Endothelial cell of hepatic sinusoid (primary cell): ENCODE results near the gene ITFG1.

ENCODE experiments used
- in situ Hi-C: cut with HindIII; loops from 2 replicates; pipeline ENCODE4 v1.10.0; 2017; ENCODE audit warnings: low sequenced_read_pairs

The ITFG1 gene

DNA sequence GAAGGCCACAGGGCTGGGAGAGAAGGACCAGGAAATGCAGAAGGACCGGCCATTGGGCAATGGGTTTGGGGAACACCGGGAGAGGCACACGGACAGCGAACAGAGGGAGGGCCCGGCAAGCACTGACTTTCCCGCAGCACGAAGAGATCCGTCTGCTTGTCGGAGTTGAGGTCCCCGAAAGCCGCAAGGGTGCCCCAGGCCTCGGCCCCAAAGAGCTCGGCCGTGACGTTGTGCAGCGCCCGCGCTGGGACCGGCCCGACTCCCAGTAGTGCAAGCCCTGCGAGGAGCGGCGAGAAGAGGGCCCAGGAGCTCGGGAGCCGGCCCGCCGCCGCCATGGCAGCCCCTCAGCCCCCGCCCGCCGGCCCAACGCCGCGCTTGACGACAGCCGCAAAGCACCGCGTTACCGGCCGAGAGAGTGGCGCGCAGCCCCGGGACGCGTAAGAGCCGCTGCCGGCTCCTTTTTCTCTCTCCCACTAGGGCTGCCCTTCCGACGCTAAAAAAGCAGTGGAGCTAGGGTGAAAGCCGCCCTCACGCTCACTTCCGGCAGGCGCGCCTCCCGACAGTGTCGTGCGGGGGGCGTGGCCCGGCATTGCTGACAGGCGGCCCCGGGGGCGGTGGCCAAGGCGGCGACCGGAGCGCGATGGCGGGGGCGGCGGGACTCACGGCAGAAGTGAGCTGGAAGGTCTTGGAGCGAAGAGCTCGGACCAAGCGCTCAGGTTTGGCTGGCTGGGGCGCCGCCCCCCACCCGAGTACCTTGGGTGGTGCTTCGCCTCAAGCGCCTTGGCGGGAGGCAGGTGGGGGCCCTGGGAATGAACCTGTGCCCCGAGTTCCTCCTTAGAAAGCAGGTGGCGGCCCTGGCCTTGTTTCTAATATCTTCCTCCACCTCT lies at the start of gene ITFG1, which contains the start of gene PHKB:
TSS of gene ITFG1 (minus strand) at position 353 of the 887 bp plus-strand sequence. CDS start at position 335, 18 bp downstream.
TSS of gene PHKB (plus strand) at position 621 of the 887 bp plus-strand sequence. CDS start at position 641, 20 bp downstream.
- in situ Hi-C loops: no loop called here

DNA sequence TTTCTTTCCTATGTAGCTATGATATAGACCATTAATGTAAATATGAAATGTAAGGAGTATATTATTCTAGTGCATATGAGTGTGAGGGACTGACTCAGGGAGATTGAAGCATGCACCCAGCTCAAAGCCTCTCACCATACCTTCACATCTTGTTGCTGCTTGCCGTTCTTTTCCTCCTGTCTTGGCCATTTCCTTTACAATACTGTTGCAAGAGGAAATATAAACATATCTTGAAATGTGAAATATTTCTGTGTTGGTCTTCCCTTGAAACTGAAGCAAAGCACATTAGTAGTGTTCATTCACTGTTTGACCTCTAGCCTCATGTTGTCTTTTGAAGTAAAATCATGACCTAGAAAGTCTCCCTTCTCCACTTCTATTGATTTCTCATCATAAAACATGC lies 46.8 kb upstream of the ITFG1 start:
- in situ Hi-C loops: no loop called here

DNA sequence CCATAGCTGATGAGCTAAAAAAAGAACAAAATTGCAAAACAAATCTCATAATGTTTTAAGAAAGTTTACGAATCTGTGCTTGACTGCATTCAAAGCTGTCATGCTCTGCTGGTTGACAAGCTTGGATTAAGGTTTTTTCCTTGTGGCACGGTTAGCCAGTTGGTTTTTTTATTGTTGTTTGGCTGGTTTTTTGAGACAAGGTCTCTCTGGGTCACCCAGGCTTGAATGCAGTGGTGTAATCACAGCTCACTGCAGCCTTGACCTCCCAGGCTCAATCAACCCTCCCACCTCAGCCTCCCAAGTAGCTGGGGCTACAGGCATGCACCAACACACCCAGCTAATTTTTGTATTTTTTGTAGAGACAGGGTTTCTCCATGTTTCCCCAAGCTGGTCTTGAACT lies 45.9 kb upstream of the ITFG1 start:
- in situ Hi-C loops: no loop called here

DNA sequence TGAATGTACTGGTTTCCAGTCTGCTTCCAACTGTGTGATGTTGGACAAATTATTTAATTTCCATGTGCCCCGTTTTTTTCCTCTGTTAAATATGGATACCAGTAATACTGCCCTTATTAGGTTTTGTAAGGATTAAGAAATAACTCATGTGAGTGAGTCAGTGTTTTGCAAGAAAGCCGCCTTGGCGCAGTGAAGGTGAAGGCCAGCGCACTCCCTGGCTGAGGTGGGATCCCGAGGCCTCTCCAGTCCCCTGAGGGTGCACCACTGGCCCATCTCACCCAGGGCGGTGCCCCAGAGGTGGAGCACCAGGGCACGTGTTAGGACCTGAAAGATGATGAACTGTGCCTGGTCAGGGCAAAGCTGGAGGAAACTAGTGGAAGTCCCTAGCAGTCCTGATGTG lies 43.7 kb upstream of the ITFG1 start:
- in situ Hi-C loops: no loop called here

DNA sequence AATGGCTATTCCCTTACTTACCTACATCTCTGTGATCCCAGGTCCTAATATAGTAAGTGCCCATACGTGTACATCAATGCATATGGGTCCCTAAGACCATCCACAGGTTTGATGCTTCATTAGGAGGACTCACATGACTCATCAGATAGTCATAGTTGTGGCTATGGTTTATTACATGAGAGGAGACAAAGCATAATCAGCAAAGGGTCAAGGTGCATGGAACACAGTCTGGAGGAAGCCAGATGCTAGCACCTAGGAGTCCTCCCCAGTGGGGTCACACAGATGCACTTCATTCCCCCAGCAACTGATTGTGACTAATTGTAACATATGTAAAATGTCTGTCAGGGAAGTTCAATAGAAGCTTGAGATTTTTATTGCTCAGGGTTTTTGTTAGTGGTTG lies 43.1 kb upstream of the ITFG1 start:
- in situ Hi-C loops: no loop called here

DNA sequence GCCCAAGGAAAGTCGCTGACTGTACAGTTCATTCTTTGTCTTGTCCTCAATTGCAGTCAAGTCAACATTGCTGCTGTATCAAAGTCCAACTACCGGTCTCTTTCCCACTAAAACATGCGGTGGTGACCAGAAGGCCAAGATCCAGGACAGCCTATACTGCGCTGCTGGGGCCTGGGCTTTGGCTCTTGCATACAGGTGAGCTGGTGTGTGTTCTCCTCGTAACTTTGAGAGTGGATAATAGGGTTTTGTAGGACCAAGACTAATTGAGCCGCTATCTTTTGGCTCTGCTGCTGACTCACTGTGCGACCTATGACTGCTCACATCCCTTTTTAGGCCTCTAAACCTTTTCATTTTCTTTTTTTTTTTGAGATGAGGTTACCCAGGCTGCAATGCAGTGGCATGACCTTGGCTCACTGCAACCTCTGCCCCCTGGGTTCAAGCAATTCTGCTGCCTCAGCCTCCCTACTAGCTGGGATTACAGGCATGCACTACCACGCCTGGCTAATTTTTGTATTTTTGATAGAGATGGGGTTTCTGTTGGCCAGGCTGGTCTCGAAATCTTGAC lies 38.9 kb upstream of the ITFG1 start:
- in situ Hi-C loops: no loop called here

DNA sequence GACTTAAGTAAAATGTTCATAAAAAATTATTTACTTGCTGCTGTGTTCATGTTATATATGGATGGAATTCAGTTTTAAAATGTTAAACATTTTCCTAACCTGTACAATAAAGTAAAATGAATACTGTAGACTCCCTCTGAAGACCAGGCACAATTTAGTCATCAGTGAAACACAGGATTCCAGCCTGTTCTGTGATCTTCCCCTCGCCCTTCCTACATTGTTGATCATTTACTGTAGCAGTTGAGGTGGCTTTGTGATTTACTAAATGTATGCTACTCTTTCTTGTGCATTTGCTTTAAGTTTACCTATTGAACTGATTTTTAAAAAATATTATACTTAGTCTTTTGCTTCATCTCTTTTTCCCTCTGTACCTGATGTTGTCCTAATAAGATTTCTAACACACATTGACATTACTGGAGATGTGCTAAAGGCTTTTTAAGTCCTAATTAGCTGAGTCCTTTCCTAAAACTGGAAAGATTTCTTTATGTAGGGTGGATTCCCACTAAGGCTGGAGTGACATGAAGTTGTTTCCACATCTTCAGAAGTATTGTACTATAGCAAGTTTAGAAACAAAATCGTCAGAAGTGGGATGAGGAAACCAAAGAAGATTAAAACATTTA lies 38.3 kb upstream of the ITFG1 start:
- in situ Hi-C loops: no loop called here

DNA sequence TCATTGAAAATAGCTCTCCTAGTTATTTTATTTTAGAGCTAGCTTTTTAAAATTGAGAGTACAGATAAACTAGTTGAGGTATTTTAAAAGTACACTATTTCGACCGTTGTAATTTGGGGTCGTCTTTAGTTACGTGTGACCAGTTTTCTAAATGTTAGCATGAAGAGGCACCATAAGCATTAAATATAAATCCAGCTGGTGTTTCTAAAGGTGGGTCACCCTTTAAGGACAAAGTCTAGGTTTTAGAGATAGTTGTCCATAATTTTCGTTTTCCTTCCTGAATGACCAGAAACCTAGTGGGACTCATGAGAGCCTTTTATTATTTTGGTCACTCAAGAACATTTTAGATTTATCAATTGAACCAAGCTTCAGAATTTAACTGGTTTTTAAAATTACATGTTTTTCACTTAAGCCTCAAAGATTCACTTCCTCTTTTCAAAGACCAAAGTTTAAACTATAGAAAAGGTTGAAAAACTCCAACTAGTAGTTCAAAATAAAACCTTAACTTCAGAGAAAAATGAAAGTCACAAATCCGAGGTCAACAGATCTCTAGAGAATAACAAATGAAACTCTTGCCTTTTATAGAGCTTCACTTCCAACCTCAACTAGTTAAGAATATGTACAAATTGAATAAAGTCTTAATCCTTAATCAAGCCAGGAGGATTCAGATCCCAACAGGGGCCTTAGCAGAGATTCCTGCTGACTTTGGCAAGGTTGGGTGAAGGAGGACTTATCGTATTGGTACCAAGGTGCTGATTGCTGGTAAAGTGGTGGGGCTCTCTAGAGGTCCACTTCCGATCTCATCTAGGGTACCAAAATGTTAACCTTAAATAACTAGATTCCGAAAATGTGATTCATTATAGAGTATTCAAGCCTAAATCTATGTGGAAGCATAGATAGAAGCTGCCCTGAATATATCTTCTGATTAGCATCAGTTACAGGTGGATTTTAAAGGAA lies 32.8 kb upstream of the ITFG1 start:
- in situ Hi-C loops: no loop called here

DNA sequence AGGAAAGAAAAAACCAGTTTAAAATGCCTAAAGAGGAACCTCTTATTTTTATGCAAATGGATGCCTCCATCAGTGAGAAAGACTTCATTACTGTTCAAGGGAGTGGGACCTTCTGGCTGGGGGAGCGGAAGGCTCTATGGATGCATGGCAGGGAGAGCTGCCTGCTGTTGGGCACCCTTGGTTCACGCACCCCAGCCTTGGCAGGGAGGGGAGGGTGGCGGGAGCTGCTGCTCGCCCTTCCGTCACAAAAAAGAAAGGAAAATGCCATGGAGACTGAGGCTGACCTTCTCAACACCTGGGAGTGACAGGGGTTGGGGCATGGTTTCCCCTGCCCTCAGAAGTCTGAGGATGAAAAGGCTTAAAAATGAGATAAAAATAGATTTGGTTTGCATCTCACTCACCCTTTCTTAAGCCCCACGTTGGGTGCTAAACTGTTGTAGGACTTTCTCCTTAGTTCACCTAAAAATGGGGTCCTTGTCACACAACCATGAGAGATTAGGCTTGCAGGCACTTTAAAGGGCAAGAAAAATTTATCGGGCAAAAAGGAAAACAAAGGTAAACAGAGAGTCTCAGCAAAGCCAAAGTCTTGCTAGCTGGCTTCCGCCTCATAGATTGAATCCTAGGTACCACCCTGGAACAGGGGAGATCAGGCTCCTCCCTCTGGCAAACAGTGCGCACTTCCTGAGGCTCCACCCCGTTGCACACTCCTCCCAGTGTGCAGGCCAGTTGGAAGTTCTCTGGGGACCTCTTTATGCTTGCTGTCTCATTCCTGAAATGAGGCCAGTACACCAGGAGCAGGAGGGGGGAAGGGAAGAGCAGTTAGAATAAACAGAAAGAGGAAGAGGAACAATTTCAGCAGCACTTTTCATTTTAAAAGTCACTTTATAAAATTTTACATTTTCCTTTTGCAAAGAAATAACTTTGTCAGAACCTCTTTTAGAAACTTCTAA lies 31.8 kb upstream of the ITFG1 start:
- in situ Hi-C loops: no loop called here

DNA sequence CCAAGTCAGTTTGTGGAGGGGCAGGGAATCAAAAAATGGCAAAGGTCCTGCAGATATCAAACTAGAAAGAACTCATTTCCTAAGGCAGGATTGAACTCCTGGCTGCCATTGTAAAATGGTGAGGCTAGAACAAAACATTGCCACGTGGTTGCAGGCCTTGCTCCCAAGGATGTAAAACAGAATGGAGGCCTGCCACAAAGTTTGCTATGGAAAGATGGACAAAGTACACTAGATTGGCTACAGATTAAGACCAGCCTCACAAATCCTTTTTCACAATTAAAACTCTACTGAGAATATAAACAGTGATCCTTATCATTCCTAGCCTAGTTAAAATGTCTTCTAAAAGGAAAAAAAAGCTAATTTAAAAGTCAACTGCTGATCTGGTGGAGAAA lies 31.2 kb upstream of the ITFG1 start:
- in situ Hi-C loops: no loop called here

DNA sequence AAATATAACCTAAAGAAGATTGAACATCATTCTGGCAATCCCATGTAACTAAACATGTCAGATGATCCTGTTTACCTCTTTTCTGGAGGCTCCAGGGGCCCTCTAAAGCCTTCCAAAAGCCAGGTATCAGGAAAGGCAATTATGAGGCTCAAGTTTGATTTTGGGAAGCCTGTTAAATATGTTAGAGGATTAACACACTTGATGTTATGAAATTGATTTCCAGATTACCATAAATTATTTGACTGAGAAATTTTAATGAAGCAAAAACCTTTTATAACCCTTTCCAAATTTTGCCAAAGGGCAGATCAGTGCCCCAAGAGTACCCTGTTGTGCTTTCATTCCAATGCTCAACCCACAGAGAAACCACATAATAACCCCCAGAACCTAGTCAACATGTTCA lies 29.6 kb upstream of the ITFG1 start:
- in situ Hi-C loops: no loop called here

DNA sequence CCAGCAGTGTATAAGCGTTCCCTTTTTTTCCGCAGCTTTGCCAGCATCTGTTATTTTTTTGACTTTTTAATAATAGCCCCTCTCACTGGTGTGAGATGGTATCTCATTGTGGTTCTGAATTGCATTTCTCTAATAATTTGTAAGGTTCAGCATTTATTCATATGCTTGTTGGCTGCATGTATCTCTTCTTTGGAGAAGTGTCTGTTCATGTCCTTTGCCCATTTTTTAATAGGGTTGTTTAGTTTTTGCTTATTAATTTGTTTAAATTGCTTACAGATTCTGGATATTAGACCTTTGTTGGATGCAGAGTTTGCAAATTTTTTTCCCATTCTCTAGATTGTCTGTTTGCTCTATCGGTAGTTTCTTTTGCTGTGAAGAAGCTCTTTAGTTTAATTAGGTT lies 27.2 kb upstream of the ITFG1 start:
- in situ Hi-C loops: no loop called here

DNA sequence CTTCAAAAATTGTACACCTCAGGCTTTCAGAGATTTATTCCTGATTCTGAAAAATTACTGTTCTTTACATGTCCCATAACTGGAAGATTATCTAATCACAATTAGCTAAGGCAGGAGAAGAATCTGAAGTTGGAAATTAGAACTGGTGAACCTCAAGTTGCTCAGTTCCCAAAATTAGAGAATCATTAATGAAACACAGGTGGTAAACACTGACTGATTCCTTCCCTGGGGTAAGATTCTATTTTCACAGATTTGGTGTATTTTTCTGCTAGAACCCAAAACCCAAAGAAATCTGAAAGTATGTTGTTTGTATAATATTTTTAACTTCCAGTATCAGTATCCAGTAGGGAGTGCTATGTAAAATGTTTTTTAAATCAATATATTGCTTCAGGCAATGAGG lies 26.0 kb upstream of the ITFG1 start:
- in situ Hi-C loops: no loop called here

DNA sequence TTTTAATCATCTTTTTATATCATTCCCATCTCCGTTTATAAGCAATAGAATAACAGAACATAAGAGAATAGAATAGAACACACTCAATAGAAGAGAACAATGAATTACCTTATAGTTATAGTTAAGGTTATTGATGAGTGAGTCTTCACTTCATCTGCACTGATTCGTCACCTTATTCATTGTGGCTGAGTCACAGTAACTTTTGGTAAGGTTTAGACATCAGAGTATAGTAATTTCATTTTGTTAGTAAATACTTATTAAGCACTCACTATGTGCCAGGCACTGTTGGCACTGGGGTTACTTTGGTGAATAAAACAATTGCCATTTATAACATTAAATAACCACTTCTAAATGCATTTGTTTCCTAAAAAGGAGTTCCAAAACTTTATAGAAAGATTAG lies 22.8 kb upstream of the ITFG1 start:
- in situ Hi-C loops: no loop called here

DNA sequence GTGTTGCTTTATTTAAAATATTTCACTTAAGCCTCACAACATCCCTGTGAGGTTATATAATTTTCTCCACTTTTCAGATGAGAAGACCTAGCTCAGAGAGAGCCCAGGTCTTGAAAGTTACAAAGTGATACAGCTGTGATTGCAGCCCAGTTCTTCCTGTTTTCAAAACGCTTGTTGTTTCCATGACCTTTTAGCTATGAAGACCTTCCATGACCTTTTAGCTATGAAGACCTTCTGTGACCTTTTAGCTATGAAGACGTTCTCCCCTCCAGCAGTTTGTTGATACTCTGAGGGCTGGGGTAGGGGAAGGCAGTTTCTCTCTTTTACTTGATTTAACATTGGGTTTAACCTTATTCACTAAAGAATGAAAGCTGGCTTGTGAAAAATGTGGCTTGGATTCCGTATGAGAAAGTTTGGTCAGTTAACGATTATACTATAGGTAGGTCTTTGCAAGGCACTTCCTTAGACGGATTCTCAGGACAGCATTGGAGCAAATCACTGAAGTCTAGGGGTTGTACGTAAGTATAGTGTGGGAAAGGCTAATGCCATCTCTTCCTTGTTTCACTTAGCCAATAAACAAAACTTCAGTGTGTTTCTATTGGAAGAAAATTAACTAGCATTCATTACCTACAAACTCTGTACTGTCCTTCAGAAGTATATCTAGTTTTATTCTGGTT lies 21.0 kb upstream of the ITFG1 start:
- in situ Hi-C loops: no loop called here

DNA sequence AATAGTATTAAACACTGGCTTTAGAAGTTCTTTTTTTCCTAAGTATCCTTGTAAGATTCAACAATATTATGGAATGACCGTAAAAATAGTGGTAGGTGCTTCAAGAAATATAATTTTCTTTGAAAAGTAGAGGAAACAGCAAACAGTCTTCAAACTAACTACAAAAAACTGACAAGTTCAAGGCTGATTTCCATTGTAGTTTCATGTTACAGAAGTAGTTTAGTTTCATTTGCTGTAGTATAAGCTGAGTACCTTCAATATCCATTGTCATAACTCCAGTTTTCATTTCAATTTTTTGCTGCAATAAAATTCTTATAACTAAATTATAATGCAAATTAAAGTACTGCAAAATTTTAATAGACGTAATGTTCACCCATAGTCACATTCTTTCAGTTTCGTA lies 19.5 kb upstream of the ITFG1 start:
- in situ Hi-C loops: no loop called here

DNA sequence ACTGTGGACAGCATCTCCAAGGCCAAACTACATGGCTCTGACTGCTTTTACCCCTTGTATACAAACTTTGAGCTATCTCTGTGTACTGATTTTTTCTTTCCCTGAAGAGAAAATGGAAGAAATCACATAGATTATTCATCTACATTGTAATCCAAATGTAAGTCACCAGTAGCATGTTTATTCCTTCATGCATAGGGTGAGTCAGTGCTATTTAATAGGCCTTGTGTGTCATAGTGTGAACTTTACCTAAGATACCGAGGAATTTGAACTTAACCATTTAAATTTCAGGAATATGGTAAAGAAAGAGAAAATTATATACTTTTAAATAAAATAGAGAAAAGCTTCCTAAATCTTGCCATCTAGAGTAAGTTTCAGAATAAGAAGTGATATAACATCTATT lies 16.8 kb upstream of the ITFG1 start:
- in situ Hi-C loops: no loop called here

DNA sequence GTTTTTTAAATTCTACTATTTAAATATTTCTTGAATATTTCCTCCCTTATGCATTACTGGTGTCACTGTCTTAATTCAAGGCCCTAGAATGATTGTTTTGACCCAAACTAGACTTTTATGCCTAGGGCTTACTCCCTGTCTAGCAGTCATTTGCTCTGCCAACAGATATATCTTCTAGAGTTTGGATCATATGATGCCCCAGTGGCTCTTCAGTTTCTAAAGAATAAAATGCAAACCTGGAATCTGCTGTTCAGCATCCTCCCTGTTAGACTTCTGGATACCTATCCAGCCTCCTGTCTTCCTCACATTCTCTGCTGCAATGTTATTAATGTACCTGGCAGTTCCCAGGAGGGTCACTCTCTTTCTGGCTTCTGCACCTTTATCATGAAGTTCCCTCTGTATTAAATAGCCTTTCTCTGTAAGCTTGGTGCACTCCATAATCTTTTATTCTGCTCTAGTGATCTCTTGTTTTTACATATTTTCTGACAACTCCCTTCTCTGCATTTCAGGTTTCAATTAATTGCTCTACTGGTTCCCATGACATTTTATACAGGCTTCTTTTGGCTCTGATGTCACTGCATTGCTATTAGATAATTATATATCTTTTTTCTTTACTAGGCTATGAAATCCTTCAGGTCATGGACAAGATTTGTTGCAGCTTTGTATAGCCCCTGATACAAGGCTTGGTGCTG lies 15.9 kb upstream of the ITFG1 start:
- in situ Hi-C loops: no loop called here

DNA sequence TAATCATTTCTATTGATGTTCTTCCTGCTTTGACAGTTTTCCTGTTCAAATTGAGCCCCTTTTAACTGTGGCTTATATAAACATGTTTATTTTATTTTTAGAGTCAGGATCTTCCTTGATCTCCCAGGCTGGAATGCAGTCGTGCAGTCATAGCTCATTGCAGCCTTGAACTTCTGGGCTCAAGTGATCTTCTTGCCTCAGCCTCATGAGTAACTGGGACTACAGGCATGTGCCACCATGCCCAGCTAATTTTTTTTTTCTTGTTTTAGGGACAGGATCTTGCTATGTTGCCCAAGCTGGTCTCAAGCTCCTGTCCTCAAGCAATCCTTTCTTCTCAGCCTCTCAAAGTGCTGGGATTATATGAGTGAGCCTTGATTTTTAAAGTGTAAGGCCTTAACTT lies 14.9 kb upstream of the ITFG1 start:
- in situ Hi-C loops: no loop called here
